HG03139 (cell line): ENCODE results near the gene ZNF839.

Experiments
- ATAC-seq: cut with Tn5 transposase; IDR thresholded peaks from one replicate; pipeline ENCODE4 v1.9.1; 2021; ENCODE audit not compliant: unreplicated experiment

ZNF839 gene

GRCh38 chr14:102374264-102374663 lies 54.7 kb downstream of the ZNF839 start:
- no peak for ATAC-seq

GRCh38 chr14:102375119-102375518 lies 55.6 kb downstream of the ZNF839 start:
- no peak for ATAC-seq

GRCh38 chr14:102377696-102378095 lies 58.1 kb downstream of the ZNF839 start:
- ATAC-seq, result no peak

GRCh38 chr14:102378830-102379229 lies 59.3 kb downstream of the ZNF839 start:
- ATAC-seq, result no peak

- no peak for ATAC-seq
Observed at GRCh38 chr14:102387086-102387485, 67.5 kb downstream of the ZNF839 start.

- no peak for ATAC-seq
Observed at GRCh38 chr14:102389246-102389645, 69.7 kb downstream of the ZNF839 start.

- no peak for ATAC-seq
Observed at GRCh38 chr14:102390064-102390855, 70.7 kb downstream of the ZNF839 start.
